Measurements from ENCODE around the gene LRRC31.

LRRC31 gene

DNA sequence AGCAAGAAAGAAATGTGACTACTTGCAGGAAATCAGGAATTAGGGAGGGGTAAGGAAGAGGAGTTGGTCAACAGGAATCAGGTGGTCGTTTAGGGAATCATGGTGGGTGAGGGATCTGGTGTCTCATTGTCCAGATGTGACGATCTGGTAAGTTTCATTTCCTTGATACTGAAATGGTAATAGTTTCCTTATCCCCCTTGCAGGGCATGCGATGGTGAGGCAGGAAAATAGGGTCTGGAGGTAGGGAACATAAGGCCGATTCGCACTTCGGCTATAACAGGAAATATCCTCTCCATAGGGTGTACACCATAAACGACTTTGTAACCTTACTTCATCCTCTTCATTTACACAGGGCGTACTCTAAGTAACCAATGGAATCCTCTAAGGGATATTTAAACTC lies 56.5 kb downstream of the LRRC31 start:
- DNase-seq (ENCODE audit: low read depth), result no peak

DNA sequence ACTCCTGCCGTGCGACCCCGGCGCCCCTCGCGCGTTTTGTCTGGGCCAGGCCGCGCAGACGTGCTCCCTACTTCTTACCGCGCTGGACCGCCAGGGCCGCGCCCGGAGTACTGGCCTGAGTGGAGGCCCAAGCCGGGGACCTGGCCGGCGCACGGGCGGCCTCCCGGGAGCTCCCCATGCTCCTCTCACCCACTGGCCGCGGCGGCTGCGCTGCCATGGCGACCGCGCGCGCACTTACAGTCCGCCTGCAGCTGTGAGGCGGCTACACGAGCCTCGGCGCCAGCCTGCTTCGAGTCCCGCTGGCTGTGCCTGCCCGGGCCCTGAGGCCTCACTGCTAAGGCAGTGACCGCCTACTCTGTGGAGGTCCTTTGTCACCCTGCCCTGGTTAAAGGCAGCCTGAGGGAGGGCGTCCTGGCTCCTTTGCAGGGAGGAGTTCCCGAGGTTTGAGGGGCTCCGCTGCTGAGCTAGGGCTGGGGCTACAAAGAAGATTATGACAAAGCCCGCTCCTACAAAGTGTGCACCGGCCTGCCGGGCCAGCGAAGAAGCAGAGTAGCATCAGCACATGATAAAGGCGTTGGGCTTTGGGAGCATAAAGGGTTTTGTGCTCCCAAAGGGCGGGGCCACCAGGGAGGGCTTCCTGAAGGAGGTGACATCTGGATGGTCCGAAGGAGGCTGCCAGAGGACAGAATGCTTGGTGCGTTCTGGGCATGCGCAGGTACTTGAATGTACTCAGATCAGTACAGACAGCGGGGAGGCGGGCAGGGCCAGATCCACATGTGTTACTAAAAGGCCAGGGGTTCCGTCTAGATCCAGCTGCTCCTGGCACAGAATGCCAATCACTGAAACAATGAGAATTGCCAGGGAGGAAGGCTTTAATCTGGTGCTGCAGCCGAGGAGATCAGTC lies 57.2 kb downstream of the LRRC31 start, which contains the start of the genes LRRC34 and LRRIQ4:
Gene LRRC34 (minus strand): TSS at position 573 of the 904 bp plus-strand sequence. CDS start 356 bp downstream, at position 217.
Gene LRRIQ4 (plus strand): TSS at position 539 of the 904 bp plus-strand sequence. CDS start 9,052 bp downstream, outside the sequence.
- peak; percentile 91 for DNase-seq (ENCODE audit: low read depth)

DNA sequence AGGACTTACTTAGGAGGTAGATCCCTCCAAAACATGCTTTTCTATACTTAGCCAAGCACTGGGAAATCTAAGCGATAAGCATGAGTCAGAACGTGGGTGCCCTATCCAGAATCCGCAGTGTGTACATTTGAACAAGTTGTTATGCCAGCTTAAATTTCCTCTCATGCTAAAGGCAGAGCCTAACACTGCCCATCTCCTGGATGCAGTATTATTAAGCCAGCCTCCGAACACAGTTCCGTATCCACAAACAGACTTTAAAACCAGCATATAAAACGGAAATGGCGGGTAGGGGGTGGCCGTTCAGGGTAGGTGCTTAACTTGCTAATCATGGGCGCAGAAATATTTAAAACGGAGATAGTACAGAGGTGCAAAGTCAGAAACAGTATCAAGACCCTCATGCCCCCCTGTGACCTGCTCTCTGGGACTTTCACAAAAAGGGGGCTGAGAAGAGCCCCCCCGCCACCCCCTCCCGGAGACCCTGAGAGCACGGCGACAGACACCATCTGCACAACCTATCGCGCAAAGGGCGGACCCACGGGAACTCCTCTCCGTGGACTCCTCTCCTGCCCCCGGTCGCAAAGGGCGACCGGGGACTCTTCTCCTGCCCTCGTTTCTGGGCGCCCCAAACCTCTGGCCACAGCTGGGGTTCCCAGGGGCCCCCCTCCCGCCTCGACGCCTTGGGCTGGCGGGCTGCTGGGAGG lies 58.0 kb downstream of the LRRC31 start:
- peak; percentile 82 for DNase-seq (ENCODE audit: low read depth)

DNA sequence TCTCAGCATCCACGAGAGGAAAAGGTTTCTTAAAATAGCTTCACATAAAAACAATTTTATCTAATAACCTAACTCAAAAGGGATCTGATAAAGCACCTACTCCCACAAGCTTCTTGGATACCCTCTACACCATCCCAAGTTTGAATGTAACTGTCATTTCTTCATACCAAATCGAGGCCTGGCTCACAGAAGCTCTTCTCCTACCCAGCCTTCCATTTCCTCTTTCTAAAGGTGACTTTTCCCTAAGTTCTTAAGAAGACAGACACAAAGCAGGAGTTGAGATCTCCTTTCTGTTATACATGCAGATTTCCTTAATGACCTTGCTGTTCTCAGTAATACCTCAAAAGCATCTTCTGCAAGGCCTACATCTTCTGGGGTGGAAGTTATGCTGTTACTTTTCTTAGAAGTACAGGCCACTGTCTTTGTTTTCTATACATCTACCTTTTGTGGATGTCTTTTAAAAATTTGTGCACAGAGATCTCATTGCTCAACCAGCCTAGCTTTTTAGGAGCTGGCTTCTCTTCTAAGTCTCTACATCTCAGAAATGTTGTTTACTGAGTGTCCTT lies 60.4 kb downstream of the LRRC31 start:
- no peak for DNase-seq (ENCODE audit: low read depth)

DNA sequence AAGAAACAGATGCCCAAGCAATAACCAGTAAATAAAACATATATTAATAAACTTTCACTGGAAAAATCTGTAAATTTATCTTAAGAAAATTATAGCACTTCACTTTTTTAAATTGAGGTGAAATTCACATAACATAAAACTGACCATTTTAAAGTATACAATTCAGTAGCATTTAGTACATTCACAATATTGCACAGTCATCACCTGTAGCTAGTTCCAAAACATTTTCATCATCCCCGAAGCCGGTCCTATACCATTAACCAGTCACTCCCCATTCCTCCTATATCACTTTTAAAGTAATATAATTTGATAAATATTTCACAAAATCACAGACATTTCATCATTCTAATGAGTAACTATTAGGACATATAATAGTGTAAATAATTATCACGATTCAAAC lies 65.1 kb downstream of the LRRC31 start:
- no peak for DNase-seq (ENCODE audit: low read depth)

DNA sequence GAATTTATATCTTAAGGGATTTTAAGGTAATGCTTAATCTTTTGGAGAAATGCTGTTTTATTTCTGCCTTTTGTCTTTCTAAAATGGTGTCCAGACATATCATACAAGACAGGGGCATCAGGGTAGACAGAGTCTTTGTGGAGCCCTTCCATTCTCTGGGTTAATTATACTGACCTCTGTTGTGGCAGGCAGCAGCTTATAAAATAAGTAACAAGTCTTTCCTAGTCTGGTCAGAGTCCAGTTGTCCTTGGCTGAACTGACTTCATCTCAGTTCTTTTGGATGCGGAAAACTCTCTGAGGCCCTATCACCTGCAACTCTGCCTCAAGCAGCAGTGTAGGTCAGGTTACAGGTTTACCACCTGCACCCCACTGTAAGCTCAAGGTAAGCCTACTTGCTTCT lies 77.4 kb downstream of the LRRC31 start:
- DNase-seq (ENCODE audit: low read depth), result no peak

DNA sequence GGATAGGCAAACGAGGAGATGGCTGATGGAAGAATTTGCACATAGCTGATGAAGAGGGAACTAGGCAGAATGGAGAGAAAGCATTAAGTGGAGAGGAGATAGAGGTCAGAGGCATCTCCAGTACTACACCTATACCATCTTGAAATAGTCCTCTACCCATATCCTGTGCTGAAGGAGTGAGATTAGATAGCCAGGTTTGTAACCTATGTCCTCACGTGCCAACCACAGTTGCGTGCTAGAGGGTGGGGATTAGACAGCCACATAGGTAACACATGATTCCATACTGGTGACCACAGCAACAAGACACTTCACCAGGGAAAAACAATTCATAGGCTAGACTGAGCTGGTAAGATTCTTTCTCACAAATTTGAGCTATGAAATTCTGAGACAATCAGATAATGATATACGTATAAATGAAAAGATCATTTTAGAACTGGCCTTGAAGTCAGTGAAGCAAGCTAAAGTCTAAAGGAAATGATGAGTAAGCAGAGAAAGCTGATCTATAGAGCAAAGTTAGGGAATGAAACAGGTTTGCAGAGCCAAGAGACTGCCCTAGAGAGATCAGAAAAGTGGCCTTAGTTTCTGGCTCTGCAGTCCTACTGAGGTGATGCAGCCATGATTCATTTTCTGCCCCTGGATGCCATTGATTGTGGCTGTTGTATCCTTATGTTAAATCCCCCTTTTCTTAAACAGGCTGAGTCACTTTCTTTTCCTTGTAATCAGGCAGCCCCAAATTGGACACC lies 78.9 kb downstream of the LRRC31 start:
- DNase-seq (ENCODE audit: low read depth), result peak; percentile 67

DNA sequence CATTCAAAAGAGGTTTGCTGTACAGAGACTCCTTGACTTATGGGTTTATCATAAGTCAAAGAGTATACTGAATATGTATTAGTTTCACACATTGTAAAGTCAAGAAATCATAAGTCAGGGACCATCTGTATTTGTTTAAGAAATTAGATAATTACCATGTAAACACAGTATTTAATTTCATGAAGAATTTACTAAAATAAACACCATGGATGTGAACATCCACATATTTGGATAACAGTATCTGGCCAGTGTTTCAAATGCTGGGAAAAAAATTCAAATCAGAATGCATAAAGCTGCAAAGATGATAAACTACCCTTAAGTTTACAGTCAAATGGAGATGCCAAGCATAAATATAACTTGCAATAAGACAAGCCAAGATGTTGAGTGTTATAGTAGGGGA lies 79.5 kb downstream of the LRRC31 start:
- DNase-seq (ENCODE audit: low read depth), result no peak
